Measurements from ENCODE around the gene SYTL5.

The SYTL5 gene

GRCh38 chrX:38018766-38019425 lies 12.5 kb downstream of the SYTL5 start:
- WGBS (ENCODE audit: insufficient coverage, insufficient read length): no CpG with 5 or more reads among the region's 8 CpGs
- no peaks in the 10 kb centered on the region for H3K4me1 ChIP-seq (ENCODE audit: control insufficient read depth, insufficient read depth, low read length)
- no peaks in the 10 kb centered on the region for H3K36me3 ChIP-seq (ENCODE audit: control insufficient read depth, insufficient read depth, low read length)
- DNase-seq (ENCODE audit: low read depth, low spot score): no peak
- no peak overlapping the region for H3K27ac ChIP-seq (ENCODE audit: low read length)
- H3K27me3 ChIP-seq (ENCODE audit: control insufficient read depth, insufficient read depth, low read length): no peaks in the 10 kb centered on the region
- H3K9me3 ChIP-seq (ENCODE audit: control insufficient read depth, insufficient read depth, low read length): no peaks in the 10 kb centered on the region
- H3K4me3 ChIP-seq (ENCODE audit: low read length): no peak overlapping the region

DNA sequence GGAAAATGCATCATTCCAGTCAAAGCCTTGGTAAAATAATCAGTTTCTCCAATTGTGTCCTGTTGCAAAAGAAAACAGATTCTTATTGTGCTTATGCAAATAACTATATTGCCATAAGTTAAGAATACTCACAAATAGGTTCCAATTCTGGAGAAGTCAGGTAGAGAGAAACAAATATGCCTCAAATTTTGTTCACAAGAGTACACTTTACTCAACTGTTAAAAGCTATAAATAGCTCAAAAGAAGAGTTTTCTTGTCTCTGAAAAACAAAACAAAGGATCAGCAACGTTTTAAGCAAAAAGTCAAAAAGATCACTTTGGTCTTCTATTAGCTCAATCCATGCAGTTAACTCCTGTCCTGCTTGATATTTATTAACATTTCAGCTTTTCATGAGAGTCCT lies 21.9 kb downstream of the SYTL5 start:
- Histone ChIP-seq H3K27ac (ENCODE audit: low read length) (no peak overlapping the region), H3K4me1 (ENCODE audit: control insufficient read depth, insufficient read depth, low read length) (no peaks in the 10 kb centered on the region), H3K9me3 (ENCODE audit: control insufficient read depth, insufficient read depth, low read length) (no peaks in the 10 kb centered on the region), H3K27me3 (ENCODE audit: control insufficient read depth, insufficient read depth, low read length) (no peaks in the 10 kb centered on the region), H3K36me3 (ENCODE audit: control insufficient read depth, insufficient read depth, low read length) (no peaks in the 10 kb centered on the region), H3K4me3 (ENCODE audit: low read length) (no peak overlapping the region)
- DNase-seq (ENCODE audit: low read depth, low spot score): no peak
- no CpG with 5 or more reads among the region's 1 CpG for WGBS (ENCODE audit: insufficient coverage, insufficient read length)

DNA sequence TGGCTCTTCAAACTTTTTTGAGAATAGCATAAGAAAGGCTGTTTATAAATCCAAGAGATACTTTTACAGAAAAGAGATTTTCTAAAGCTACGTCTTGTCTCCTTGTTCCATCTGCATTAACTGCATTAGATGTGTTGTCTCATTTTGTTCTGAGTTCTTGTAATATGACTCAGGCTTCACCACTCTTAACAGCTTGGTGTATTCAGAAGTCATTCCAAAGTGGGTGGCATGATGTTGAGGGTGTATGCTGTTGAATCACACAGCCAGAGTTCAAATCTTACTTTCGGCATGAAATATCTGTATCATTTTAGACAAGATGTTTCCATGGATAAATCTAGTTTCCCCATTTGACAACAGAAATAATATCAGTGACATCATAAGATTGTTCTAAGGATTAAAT lies 30.1 kb downstream of the SYTL5 start:
- Histone ChIP-seq H3K9me3 (ENCODE audit: control insufficient read depth, insufficient read depth, low read length) (no peaks in the 10 kb centered on the region), H3K27me3 (ENCODE audit: control insufficient read depth, insufficient read depth, low read length) (no peaks in the 10 kb centered on the region), H3K36me3 (ENCODE audit: control insufficient read depth, insufficient read depth, low read length) (no peaks in the 10 kb centered on the region), H3K4me3 (ENCODE audit: low read length) (no peak overlapping the region), H3K4me1 (ENCODE audit: control insufficient read depth, insufficient read depth, low read length) (no peaks in the 10 kb centered on the region), H3K27ac (ENCODE audit: low read length) (no peak overlapping the region)
- DNase-seq (ENCODE audit: low read depth, low spot score): no peak
- no CpG with 5 or more reads among the region's 2 CpGs for WGBS (ENCODE audit: insufficient coverage, insufficient read length)

- H3K27me3 ChIP-seq (ENCODE audit: control insufficient read depth, insufficient read depth, low read length): no peaks in the 10 kb centered on the region
- H3K4me1 ChIP-seq (ENCODE audit: control insufficient read depth, insufficient read depth, low read length): no peaks in the 10 kb centered on the region
- 100% methylated on average over 1 of the region's 2 CpGs for WGBS (ENCODE audit: insufficient coverage, insufficient read length)
- H3K27ac ChIP-seq (ENCODE audit: low read length): no peak overlapping the region
- H3K36me3 ChIP-seq (ENCODE audit: control insufficient read depth, insufficient read depth, low read length): no peaks in the 10 kb centered on the region
- no peak overlapping the region for H3K4me3 ChIP-seq (ENCODE audit: low read length)
- no peak for DNase-seq (ENCODE audit: low read depth, low spot score)
- no peaks in the 10 kb centered on the region for H3K9me3 ChIP-seq (ENCODE audit: control insufficient read depth, insufficient read depth, low read length)
These were observed 32.1 kb downstream of the SYTL5 start for GRCh38 chrX:38038501-38038900.

DNA sequence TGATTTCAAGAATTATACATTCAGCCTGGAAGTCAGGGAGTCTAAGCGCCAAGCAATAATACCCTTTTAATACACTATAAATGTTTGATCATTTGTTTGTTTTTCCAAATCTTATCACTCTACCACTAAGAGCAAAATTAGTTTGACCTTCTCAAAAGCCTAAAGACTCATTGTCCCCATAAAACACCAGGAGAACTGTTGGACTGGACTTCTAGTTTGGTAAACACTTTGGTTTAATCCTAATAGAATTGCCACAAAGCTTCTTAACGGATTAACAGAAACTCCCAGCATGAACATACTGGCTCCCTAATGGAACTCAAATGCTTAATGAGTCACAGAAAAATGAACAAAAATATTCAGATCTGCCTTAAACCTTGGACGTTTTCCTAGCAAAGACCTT lies 34.9 kb downstream of the SYTL5 start:
- Histone ChIP-seq H3K27me3 (ENCODE audit: control insufficient read depth, insufficient read depth, low read length) (no peaks in the 10 kb centered on the region), H3K4me3 (ENCODE audit: low read length) (no peak overlapping the region), H3K9me3 (ENCODE audit: control insufficient read depth, insufficient read depth, low read length) (no peaks in the 10 kb centered on the region), H3K36me3 (ENCODE audit: control insufficient read depth, insufficient read depth, low read length) (no peaks in the 10 kb centered on the region), H3K27ac (ENCODE audit: low read length) (no peak overlapping the region), H3K4me1 (ENCODE audit: control insufficient read depth, insufficient read depth, low read length) (no peaks in the 10 kb centered on the region)
- DNase-seq (ENCODE audit: low read depth, low spot score): no peak
- no CpG with 5 or more reads among the region's 3 CpGs for WGBS (ENCODE audit: insufficient coverage, insufficient read length)

DNA sequence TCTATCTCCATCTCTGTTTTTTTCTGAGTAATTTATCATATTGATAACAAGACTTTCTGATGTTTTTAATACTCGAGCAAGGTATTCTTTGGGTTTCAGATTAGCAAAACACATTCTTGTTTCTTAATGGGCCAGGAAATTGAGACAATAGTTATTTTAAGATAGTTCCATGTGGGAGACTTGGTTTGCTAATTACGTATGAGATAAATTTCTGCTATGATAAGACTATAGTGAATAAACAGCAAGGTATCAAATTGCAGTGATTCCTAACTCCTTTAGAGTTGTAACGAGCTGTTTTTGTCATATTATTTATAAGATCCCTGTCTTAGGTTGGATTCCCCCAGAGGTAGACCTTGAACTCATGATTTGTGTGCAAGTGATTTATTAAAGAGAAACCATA lies 38.3 kb downstream of the SYTL5 start:
- Histone ChIP-seq H3K27me3 (ENCODE audit: control insufficient read depth, insufficient read depth, low read length) (no peaks in the 10 kb centered on the region), H3K27ac (ENCODE audit: low read length) (no peak overlapping the region), H3K4me3 (ENCODE audit: low read length) (no peak overlapping the region), H3K4me1 (ENCODE audit: control insufficient read depth, insufficient read depth, low read length) (no peaks in the 10 kb centered on the region), H3K9me3 (ENCODE audit: control insufficient read depth, insufficient read depth, low read length) (no peaks in the 10 kb centered on the region), H3K36me3 (ENCODE audit: control insufficient read depth, insufficient read depth, low read length) (no peaks in the 10 kb centered on the region)
- WGBS (ENCODE audit: insufficient coverage, insufficient read length): no CpG with 5 or more reads among the region's 3 CpGs
- DNase-seq (ENCODE audit: low read depth, low spot score): no peak

DNA sequence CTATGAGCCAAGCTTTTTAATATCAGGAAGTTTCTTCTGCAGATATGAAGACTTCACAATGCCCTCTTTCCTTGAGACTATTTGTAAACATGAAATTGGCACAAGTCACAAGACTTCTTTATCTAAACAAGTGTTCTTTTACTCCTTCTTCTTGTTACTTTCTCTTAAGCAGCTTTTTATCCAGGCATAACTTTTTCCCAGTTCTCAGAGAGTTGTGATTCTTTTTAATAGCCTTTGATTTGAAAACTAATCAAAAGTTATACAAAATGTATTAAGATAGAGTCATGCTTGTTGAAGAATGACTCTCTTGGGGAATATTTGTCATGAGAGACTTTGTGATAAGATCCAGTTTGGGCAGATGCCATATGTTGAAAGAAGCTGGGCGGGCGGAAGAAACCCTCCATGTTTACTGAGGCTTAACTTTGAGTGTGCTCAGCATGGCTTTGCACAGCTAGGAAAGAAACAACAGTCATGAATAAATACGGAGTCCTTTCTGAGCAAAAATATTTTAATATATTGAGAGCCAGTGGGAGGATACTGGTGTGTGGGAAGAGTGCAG lies 39.3 kb downstream of the SYTL5 start:
- Histone ChIP-seq H3K27ac (ENCODE audit: low read length) (no peak overlapping the region), H3K4me1 (ENCODE audit: control insufficient read depth, insufficient read depth, low read length) (no peaks in the 10 kb centered on the region), H3K27me3 (ENCODE audit: control insufficient read depth, insufficient read depth, low read length) (no peaks in the 10 kb centered on the region), H3K4me3 (ENCODE audit: low read length) (no peak overlapping the region), H3K9me3 (ENCODE audit: control insufficient read depth, insufficient read depth, low read length) (no peaks in the 10 kb centered on the region), H3K36me3 (ENCODE audit: control insufficient read depth, insufficient read depth, low read length) (no peaks in the 10 kb centered on the region)
- WGBS (ENCODE audit: insufficient coverage, insufficient read length): no CpG with 5 or more reads among the region's 3 CpGs
- DNase-seq (ENCODE audit: low read depth, low spot score): no peak

- no CpG with 5 or more reads among the region's 1 CpG for WGBS (ENCODE audit: insufficient coverage, insufficient read length)
- Histone ChIP-seq H3K27ac (ENCODE audit: low read length) (no peak overlapping the region), H3K27me3 (ENCODE audit: control insufficient read depth, insufficient read depth, low read length) (no peaks in the 10 kb centered on the region), H3K9me3 (ENCODE audit: control insufficient read depth, insufficient read depth, low read length) (no peaks in the 10 kb centered on the region), H3K36me3 (ENCODE audit: control insufficient read depth, insufficient read depth, low read length) (no peaks in the 10 kb centered on the region), H3K4me3 (ENCODE audit: low read length) (no peak overlapping the region), H3K4me1 (ENCODE audit: control insufficient read depth, insufficient read depth, low read length) (no peaks in the 10 kb centered on the region)
- DNase-seq (ENCODE audit: low read depth, low spot score): no peak
These were observed 42.5 kb downstream of the SYTL5 start for GRCh38 chrX:38048886-38049285.

- Histone ChIP-seq H3K4me3 (ENCODE audit: low read length) (no peak overlapping the region), H3K4me1 (ENCODE audit: control insufficient read depth, insufficient read depth, low read length) (no peaks in the 10 kb centered on the region), H3K36me3 (ENCODE audit: control insufficient read depth, insufficient read depth, low read length) (no peaks in the 10 kb centered on the region), H3K9me3 (ENCODE audit: control insufficient read depth, insufficient read depth, low read length) (no peaks in the 10 kb centered on the region), H3K27me3 (ENCODE audit: control insufficient read depth, insufficient read depth, low read length) (no peaks in the 10 kb centered on the region), H3K27ac (ENCODE audit: low read length) (no peak overlapping the region)
- WGBS (ENCODE audit: insufficient coverage, insufficient read length): no CpG with 5 or more reads among the region's 1 CpG
- no peak for DNase-seq (ENCODE audit: low read depth, low spot score)
These were observed 44.5 kb downstream of the SYTL5 start for GRCh38 chrX:38050806-38051205.

- no peaks in the 10 kb centered on the region for H3K4me1 ChIP-seq (ENCODE audit: control insufficient read depth, insufficient read depth, low read length)
- H3K27me3 ChIP-seq (ENCODE audit: control insufficient read depth, insufficient read depth, low read length): no peaks in the 10 kb centered on the region
- H3K27ac ChIP-seq (ENCODE audit: low read length): no peak overlapping the region
- H3K9me3 ChIP-seq (ENCODE audit: control insufficient read depth, insufficient read depth, low read length): no peaks in the 10 kb centered on the region
- DNase-seq (ENCODE audit: low read depth, low spot score): no peak
- no CpG with 5 or more reads among the region's 1 CpG for WGBS (ENCODE audit: insufficient coverage, insufficient read length)
- no peaks in the 10 kb centered on the region for H3K36me3 ChIP-seq (ENCODE audit: control insufficient read depth, insufficient read depth, low read length)
- no peak overlapping the region for H3K4me3 ChIP-seq (ENCODE audit: low read length)
These were observed 45.7 kb downstream of the SYTL5 start for GRCh38 chrX:38052096-38052495.

GRCh38 chrX:38055170-38055847 lies 49.0 kb downstream of the SYTL5 start:
- Histone ChIP-seq H3K27me3 (ENCODE audit: control insufficient read depth, insufficient read depth, low read length) (no peaks in the 10 kb centered on the region), H3K4me3 (ENCODE audit: low read length) (no peak overlapping the region), H3K9me3 (ENCODE audit: control insufficient read depth, insufficient read depth, low read length) (no peaks in the 10 kb centered on the region), H3K4me1 (ENCODE audit: control insufficient read depth, insufficient read depth, low read length) (no peaks in the 10 kb centered on the region), H3K36me3 (ENCODE audit: control insufficient read depth, insufficient read depth, low read length) (no peaks in the 10 kb centered on the region), H3K27ac (ENCODE audit: low read length) (no peak overlapping the region)
- no peak for DNase-seq (ENCODE audit: low read depth, low spot score)
- no CpG with 5 or more reads among the region's 4 CpGs for WGBS (ENCODE audit: insufficient coverage, insufficient read length)
